Neural cell (in vitro differentiated cells): ENCODE measurements around the gene UGT1A4.

Experiments
- MXI1 ChIP-seq: fragments of 450-650 bp; conservative IDR thresholded peaks from 2 replicates; pipeline ENCODE4 v1.6.1; 2014; ENCODE audit warnings: antibody characterized with exemption, mild to moderate bottlenecking; ENCODE audit not compliant: poor library complexity, severe bottlenecking
- POLR2AphosphoS5 ChIP-seq: IDR thresholded peaks from 2 replicates; pipeline ENCODE4 v1.6.1; 2012
- RAD21 ChIP-seq: fragments of 450-650 bp; conservative IDR thresholded peaks from 2 replicates; pipeline ENCODE4 v1.6.1; 2014; ENCODE audit warnings: antibody characterized with exemption, mild to moderate bottlenecking, moderate library complexity
- TF ChIP-seq, protein P1 (sequence below): fragments of 450-650 bp; IDR thresholded peaks from 2 replicates; pipeline ENCODE4 v1.5.1; 2014; ENCODE audit warnings: antibody characterized with exemption, mild to moderate bottlenecking, moderate library complexity; ENCODE audit not compliant: poor library complexity, severe bottlenecking

DNA sequence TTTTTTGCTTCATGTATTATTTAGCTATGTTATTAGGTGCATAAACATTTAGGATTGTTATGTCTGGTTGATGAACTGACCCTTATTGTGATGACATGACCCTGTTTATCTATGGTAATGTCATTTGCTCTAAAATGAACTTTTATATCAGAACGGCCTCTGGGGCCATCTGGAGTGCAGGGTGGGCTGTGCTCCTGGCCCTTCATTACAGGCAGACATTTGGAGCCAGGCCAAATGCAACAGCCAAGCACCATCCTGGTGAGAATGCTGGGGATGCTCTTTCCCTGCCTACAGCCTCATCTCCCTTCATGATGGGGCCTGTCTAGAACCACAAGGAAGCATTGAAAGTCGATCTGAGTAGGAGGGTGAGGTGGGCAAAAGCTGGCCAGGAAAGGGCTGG, 97.8 kb downstream of the UGT1A4 start:
- TF ChIP-seq, protein P1, sequence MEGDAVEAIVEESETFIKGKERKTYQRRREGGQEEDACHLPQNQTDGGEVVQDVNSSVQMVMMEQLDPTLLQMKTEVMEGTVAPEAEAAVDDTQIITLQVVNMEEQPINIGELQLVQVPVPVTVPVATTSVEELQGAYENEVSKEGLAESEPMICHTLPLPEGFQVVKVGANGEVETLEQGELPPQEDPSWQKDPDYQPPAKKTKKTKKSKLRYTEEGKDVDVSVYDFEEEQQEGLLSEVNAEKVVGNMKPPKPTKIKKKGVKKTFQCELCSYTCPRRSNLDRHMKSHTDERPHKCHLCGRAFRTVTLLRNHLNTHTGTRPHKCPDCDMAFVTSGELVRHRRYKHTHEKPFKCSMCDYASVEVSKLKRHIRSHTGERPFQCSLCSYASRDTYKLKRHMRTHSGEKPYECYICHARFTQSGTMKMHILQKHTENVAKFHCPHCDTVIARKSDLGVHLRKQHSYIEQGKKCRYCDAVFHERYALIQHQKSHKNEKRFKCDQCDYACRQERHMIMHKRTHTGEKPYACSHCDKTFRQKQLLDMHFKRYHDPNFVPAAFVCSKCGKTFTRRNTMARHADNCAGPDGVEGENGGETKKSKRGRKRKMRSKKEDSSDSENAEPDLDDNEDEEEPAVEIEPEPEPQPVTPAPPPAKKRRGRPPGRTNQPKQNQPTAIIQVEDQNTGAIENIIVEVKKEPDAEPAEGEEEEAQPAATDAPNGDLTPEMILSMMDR: no peak
- no peak for TF ChIP-seq RAD21
- no peak for TF ChIP-seq MXI1
- TF ChIP-seq POLR2AphosphoS5: no peak
